GM12878 (cell line): ENCODE measurements around the gene MYMX. TPM values are rescaled to one million over a fixed set of nuclear protein-coding genes. Genes with fewer than 3 reads are reported as not detected.

ENCODE experiments used
- ATAC-seq: fragments of 200-7000 bp; cut with Tn5 transposase; 3 replicates; pipeline ENCODE4 v1.9.1; 2020; ENCODE audit warnings: mild to moderate bottlenecking, moderate library complexity
- BruUV-seq: library from RNA; stranded (reverse); fragments of 400-500 nt; replicated peaks from 2 replicates; lab custom pipeline; 2021; lab: Mats Ljungman, UMichigan
- CTCF ChIA-PET: fragments of 300-600 bp; sonication (Branson Sonifier 250); formaldehyde crosslinking; extraction: SDS; loops from one replicate; lab custom pipeline; 2021; ENCODE audit warnings: inconsistent platforms; lab: Yijun Ruan, JAX
- POLR2A ChIA-PET: fragments of 350-600 bp; formaldehyde crosslinking; extraction: SDS; loops from one replicate; lab custom pipeline; 2021; ENCODE audit warnings: inconsistent platforms; lab: Charles Lee
- RAD21 ChIA-PET: fragments of 300-600 bp; sonication (Branson Sonifier 250); formaldehyde crosslinking; loops from one replicate; lab custom pipeline; 2023; ENCODE audit warnings: antibody characterized with exemption; ENCODE audit not compliant: unreplicated experiment; lab: Charles Lee
- SMC1A ChIA-PET: fragments of 300-600 bp; sonication (Branson Sonifier 250); formaldehyde crosslinking; loops from one replicate; lab custom pipeline; 2023; ENCODE audit not compliant: unreplicated experiment, uncharacterized antibody; lab: Charles Lee
- DNase-seq: peaks from one replicate; pipeline ENCODE4 v3.0.0-alpha.2; 2011; ENCODE audit warnings: low read depth, low spot score
- FAIRE-seq: peaks from 3 replicates; lab custom pipeline; 2011; peaks lifted over from hg19 to GRCh38; lab: Jason Lieb, UNC
- H2AFZ ChIP-seq: 2 replicates; pipeline ENCODE4 v1.6.0; 2011; ENCODE audit warnings: low read depth, low read length, control low read depth; ENCODE audit not compliant: control insufficient read depth
- H3K27ac ChIP-seq: 2 replicates; pipeline ENCODE4 v1.5.1; 2011; ENCODE audit warnings: control low read depth; ENCODE audit not compliant: control insufficient read depth, insufficient read depth
- H3K27me3 ChIP-seq, 2 experiments: replicated peaks in 1 of 2; 2 replicates each; pipeline versions ENCODE4 v1.6.0 to v1.6.1; 2011; ENCODE audit warnings: low read length in 1 of 2; ENCODE audit not compliant: control insufficient read depth in 2 of 2, insufficient read depth in 2 of 2
- H3K36me3 ChIP-seq, 2 experiments: 2 replicates each; pipeline ENCODE4 v1.5.1; 2011; ENCODE audit warnings: low read length in 1 of 2; ENCODE audit not compliant: control insufficient read depth in 2 of 2, insufficient read depth in 2 of 2
- H3K4me1 ChIP-seq: 2 replicates; pipeline ENCODE4 v1.6.1; 2011; ENCODE audit warnings: mild to moderate bottlenecking, low read length, moderate library complexity, mixed read lengths; ENCODE audit not compliant: control insufficient read depth, insufficient read depth
- H3K4me2 ChIP-seq: 2 replicates; pipeline ENCODE4 v1.6.0; 2011; ENCODE audit warnings: control low read depth; ENCODE audit not compliant: control insufficient read depth, insufficient read depth
- H3K4me3 ChIP-seq: fragments of 200-600 bp; sonication (generic); 2 replicates; pipeline ENCODE4 v1.5.1; 2016
- H3K79me2 ChIP-seq: 2 replicates; pipeline ENCODE4 v1.6.0; 2011; ENCODE audit warnings: low read length; ENCODE audit not compliant: control insufficient read depth, insufficient read depth
- H3K9ac ChIP-seq: 2 replicates; pipeline ENCODE4 v1.8.0; 2011; ENCODE audit warnings: low read length, control low read depth, mixed read lengths; ENCODE audit not compliant: control insufficient read depth, insufficient read depth
- H3K9me3 ChIP-seq: replicated peaks from 3 replicates; pipeline ENCODE4 v1.5.1; 2011; ENCODE audit warnings: mild to moderate bottlenecking, low read length; ENCODE audit not compliant: control insufficient read depth, insufficient read depth
- H4K20me1 ChIP-seq: 2 replicates; pipeline ENCODE4 v1.6.0; 2011; ENCODE audit not compliant: control insufficient read depth, insufficient read depth
- BCL11A ChIP-seq: IDR thresholded peaks from 2 replicates; pipeline ENCODE4 v1.6.1; 2011; ENCODE audit warnings: low read depth, low read length
- CBFB ChIP-seq: IDR thresholded peaks from 2 replicates; pipeline ENCODE4 v1.6.1; 2016; ENCODE audit warnings: antibody characterized with exemption, low read depth
- CREB1 ChIP-seq: IDR thresholded peaks from 2 replicates; pipeline ENCODE4 v1.6.1; 2012; ENCODE audit warnings: low read depth, mild to moderate bottlenecking, inconsistent platforms
- CREM ChIP-seq: IDR thresholded peaks from 2 replicates; pipeline ENCODE4 v1.6.1; 2014; ENCODE audit warnings: antibody characterized with exemption, low read depth
- EZH2 ChIP-seq: IDR thresholded peaks from 2 replicates; pipeline ENCODE4 v1.6.1; 2012; ENCODE audit warnings: low read depth, mild to moderate bottlenecking, control low read depth, inconsistent platforms, low read length, borderline replicate concordance; ENCODE audit not compliant: control insufficient read depth
- KDM1A ChIP-seq: fragments of 200-600 bp; sonication (generic); IDR thresholded peaks from 2 replicates; pipeline ENCODE4 v1.6.1; 2016; ENCODE audit warnings: borderline replicate concordance
- NFIC ChIP-seq: IDR thresholded peaks from 2 replicates; pipeline ENCODE4 v1.6.1; 2012; ENCODE audit warnings: low read depth, mild to moderate bottlenecking, inconsistent platforms, low read length, moderate library complexity
- NFXL1 ChIP-seq: fragments of 450-650 bp; IDR thresholded peaks from 2 replicates; pipeline ENCODE4 v1.6.1; 2017; ENCODE audit warnings: antibody characterized with exemption, mild to moderate bottlenecking, borderline replicate concordance
- NR2F1 ChIP-seq: fragments of 450-650 bp; conservative IDR thresholded peaks from 2 replicates; pipeline ENCODE4 v1.6.1; 2017; ENCODE audit warnings: mild to moderate bottlenecking
- PAX8 ChIP-seq: fragments of 450-650 bp; IDR thresholded peaks from 2 replicates; pipeline ENCODE4 v1.6.1; 2017; ENCODE audit warnings: mild to moderate bottlenecking, moderate library complexity
- SUZ12 ChIP-seq: fragments of 200-600 bp; sonication (generic); IDR thresholded peaks from one replicate; pipeline ENCODE4 v1.6.1; 2018; ENCODE audit warnings: antibody characterized with exemption, mild to moderate bottlenecking; ENCODE audit not compliant: unreplicated experiment
- WGBS: methylation state at CpG from one replicate; pipeline ENCODE4 v1.1.6; 2016; ENCODE audit warnings: low lambda C conversion rate; ENCODE audit not compliant: insufficient replicate concordance, insufficient coverage; ENCODE audit errors: missing lambda C conversion rate; 5-methylcytosine and 5-hydroxymethylcytosine counted together
- in situ Hi-C: fragments of 300-500 bp; cut with MboI; formaldehyde crosslinking; loops from 9 replicates; pipeline ENCODE4 v1.14.3; 2018; ENCODE audit warnings: mixed read lengths
- intact Hi-C: fragments of 100-400 bp; cut with micrococcal nuclease; formaldehyde crosslinking; loops from one replicate; pipeline ENCODE4 v1.14.2; 2022; ENCODE audit not compliant: unreplicated experiment
- polyA plus RNA-seq, 11 experiments: library from polyadenylated mRNA; depleted of rRNA in 4 of 11; unstranded in 6 of 11; stranded (reverse) in 5 of 11; fragments of >200 nt; fragmentation: Nextera tagmentation in 4 of 11; fragmentation: Illumina TruSeq in 1 of 11; extraction: Ambion mirVana in 4 of 11; extraction: Trizol in 1 of 11; gene quantifications; 1 replicate in 1 of 11; 2 replicates in 10 of 11; pipeline versions ENCODE4 v1.2.1 to v1.2.3, GENCODE V29; 2011 to 2016; ENCODE audit warnings: inconsistent platforms in 2 of 11, missing spikeins in 2 of 11, low read depth in 1 of 11
- total RNA-seq, 4 experiments: library from RNA; depleted of rRNA in 3 of 4; stranded (reverse); fragments of >200 nt in 3 of 4; fragmentation: Illumina TruSeq in 1 of 4; extraction: Trizol in 1 of 4; gene quantifications; 2 replicates each; pipeline versions ENCODE4 v1.2.1 to v1.2.3, GENCODE V29; 2013 to 2021
- TF ChIP-seq, protein P1 (sequence below): fragments of 150-350 bp; IDR thresholded peaks from 2 replicates; pipeline ENCODE4 v1.6.1; 2014; ENCODE audit warnings: mild to moderate bottlenecking, low read depth, low read length
- TF ChIP-seq, protein P2 (sequence below): fragments of 450-650 bp; IDR thresholded peaks from 2 replicates; pipeline ENCODE4 v1.6.1; 2018; ENCODE audit warnings: mild to moderate bottlenecking, low read depth, moderate library complexity; ENCODE audit not compliant: partially characterized antibody
- TF ChIP-seq, protein P3 (sequence below): fragments of 450-650 bp; IDR thresholded peaks from 2 replicates; pipeline ENCODE4 v1.6.1; 2017; ENCODE audit warnings: mild to moderate bottlenecking
- TF ChIP-seq, protein P4 (sequence below): fragments of 450-650 bp; IDR thresholded peaks from 2 replicates; pipeline ENCODE4 v1.6.1; 2016; ENCODE audit warnings: mild to moderate bottlenecking

MYMX gene
- total and polyA plus RNA-seq, 10 of the 15 experiments (the other 5 are each of a cell fraction or from before 2014, with no cell fraction given) = not detected

DNA sequence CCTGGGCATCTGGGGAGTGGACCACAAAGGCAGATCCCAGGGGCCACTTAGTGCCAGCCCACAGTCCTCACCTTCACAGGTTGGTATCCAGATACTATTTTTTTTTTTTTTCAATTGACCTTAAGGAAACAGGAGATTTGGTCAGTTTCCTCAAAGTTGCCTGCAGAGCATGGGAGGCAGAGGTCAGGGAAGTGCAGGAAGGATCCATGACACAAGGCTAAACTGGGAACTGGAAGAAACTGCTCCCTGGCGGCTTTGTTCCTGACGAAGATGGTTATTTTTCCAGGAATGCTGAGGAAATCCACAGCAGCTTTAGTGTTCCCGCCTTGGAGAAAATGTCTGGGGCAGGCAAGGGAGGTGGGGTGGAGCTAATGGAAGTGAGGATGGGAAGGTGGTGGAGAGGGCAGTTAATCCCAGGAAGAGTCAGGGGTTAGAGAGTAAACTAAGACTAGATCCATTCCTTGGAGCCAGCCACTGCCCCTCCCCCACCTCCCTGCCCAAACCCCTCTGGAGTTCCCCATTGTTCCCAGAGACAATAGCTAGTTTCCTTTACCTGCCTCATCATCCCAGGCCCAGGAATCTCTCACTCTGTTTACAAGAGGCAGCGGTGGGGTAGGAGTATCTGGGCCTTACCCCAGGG, 14.3 kb upstream of the MYMX start:
- FAIRE-seq = no peak
- BruUV-seq = no TSS peak
- CTCF ChIA-PET = interaction anchor here (0.9 kb wide), 1 partner anchor 65 kb away, joined by 4 read pairs; no protein-coding TSS in a partner anchor
- TF ChIP-seq KDM1A (no peak), BCL11A (no peak), NFIC (no peak), NR2F1 (no peak), EZH2 (no peak), PAX8 (no peak), CBFB (no peak), SUZ12 (no peak), NFXL1 (no peak), CREB1 (no peak), CREM (no peak)
- TF ChIP-seq, protein P1, sequence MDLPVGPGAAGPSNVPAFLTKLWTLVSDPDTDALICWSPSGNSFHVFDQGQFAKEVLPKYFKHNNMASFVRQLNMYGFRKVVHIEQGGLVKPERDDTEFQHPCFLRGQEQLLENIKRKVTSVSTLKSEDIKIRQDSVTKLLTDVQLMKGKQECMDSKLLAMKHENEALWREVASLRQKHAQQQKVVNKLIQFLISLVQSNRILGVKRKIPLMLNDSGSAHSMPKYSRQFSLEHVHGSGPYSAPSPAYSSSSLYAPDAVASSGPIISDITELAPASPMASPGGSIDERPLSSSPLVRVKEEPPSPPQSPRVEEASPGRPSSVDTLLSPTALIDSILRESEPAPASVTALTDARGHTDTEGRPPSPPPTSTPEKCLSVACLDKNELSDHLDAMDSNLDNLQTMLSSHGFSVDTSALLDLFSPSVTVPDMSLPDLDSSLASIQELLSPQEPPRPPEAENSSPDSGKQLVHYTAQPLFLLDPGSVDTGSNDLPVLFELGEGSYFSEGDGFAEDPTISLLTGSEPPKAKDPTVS = no peak
- TF ChIP-seq, protein P2, sequence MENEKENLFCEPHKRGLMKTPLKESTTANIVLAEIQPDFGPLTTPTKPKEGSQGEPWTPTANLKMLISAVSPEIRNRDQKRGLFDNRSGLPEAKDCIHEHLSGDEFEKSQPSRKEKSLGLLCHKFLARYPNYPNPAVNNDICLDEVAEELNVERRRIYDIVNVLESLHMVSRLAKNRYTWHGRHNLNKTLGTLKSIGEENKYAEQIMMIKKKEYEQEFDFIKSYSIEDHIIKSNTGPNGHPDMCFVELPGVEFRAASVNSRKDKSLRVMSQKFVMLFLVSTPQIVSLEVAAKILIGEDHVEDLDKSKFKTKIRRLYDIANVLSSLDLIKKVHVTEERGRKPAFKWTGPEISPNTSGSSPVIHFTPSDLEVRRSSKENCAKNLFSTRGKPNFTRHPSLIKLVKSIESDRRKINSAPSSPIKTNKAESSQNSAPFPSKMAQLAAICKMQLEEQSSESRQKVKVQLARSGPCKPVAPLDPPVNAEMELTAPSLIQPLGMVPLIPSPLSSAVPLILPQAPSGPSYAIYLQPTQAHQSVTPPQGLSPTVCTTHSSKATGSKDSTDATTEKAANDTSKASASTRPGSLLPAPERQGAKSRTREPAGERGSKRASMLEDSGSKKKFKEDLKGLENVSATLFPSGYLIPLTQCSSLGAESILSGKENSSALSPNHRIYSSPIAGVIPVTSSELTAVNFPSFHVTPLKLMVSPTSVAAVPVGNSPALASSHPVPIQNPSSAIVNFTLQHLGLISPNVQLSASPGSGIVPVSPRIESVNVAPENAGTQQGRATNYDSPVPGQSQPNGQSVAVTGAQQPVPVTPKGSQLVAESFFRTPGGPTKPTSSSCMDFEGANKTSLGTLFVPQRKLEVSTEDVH = no peak
- TF ChIP-seq, protein P3, sequence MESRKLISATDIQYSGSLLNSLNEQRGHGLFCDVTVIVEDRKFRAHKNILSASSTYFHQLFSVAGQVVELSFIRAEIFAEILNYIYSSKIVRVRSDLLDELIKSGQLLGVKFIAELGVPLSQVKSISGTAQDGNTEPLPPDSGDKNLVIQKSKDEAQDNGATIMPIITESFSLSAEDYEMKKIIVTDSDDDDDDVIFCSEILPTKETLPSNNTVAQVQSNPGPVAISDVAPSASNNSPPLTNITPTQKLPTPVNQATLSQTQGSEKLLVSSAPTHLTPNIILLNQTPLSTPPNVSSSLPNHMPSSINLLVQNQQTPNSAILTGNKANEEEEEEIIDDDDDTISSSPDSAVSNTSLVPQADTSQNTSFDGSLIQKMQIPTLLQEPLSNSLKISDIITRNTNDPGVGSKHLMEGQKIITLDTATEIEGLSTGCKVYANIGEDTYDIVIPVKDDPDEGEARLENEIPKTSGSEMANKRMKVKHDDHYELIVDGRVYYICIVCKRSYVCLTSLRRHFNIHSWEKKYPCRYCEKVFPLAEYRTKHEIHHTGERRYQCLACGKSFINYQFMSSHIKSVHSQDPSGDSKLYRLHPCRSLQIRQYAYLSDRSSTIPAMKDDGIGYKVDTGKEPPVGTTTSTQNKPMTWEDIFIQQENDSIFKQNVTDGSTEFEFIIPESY = no peak
- TF ChIP-seq, protein P4, sequence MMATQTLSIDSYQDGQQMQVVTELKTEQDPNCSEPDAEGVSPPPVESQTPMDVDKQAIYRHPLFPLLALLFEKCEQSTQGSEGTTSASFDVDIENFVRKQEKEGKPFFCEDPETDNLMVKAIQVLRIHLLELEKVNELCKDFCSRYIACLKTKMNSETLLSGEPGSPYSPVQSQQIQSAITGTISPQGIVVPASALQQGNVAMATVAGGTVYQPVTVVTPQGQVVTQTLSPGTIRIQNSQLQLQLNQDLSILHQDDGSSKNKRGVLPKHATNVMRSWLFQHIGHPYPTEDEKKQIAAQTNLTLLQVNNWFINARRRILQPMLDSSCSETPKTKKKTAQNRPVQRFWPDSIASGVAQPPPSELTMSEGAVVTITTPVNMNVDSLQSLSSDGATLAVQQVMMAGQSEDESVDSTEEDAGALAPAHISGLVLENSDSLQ = no peak

More for the DNA sequence above, 14.3 kb upstream of the MYMX start:
- no peak for DNase-seq
- Histone ChIP-seq H3K4me3 (no peak overlapping the region), H3K79me2 (no peaks in the 10 kb centered on the region), H3K9me3 (no peaks in the 10 kb centered on the region), H3K9ac (no peak overlapping the region), H3K36me3 (no peaks in the 10 kb centered on the region), H3K4me2 (no peak overlapping the region), H2AFZ (no peak overlapping the region), H3K27me3 (no peaks in the 10 kb centered on the region), H4K20me1 (no peaks in the 10 kb centered on the region), H3K4me1 (no peaks in the 10 kb centered on the region), H3K27ac (no peak overlapping the region)
- WGBS = 35% methylated on average over 4 of the region's 4 CpGs
- RAD21 ChIA-PET = interaction anchor here (0.8 kb wide), 1 partner anchor 26 kb away, joined by 3 read pairs; no protein-coding TSS in a partner anchor
- in situ Hi-C loops = no loop called here
- ATAC-seq = no peak
- POLR2A ChIA-PET = interaction anchor here (1.1 kb wide), 1 partner anchor 21 kb away, joined by 3 read pairs; the partner anchor contains the start of gene SLC29A1
- SMC1A ChIA-PET = interaction anchor here (1.3 kb wide), 1 partner anchor 10 kb away, joined by 4 read pairs; no protein-coding TSS in a partner anchor
- intact Hi-C loops = no loop called here
